ENCODE measurements around the gene NCK2.

DNA sequence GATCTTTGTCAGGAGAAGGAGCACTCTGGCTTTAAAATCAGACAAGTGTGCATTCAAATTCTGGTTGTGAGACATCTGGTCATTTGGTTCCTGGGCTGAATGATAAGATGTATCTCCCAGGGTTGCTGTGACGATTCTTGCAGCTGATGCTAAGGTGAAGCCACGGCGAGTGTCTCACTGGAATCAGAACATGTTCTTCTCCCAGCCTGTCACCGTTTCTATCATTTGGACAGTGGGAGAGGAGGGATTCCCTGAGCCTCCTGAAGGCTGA lies 68.3 kb downstream of the NCK2 start:
- no peak for TF ChIP-seq POLR2AphosphoS5 (IDR thresholded peaks at IDR 0.05; ENCODE audit: low read depth, low read length)
- no peak for TF ChIP-seq SMARCC2 (IDR thresholded peaks at IDR 0.05)
- no peak for TF ChIP-seq POLR2A (IDR thresholded peaks at IDR 0.05; ENCODE audit: insufficient read depth in 1 of 2, low read depth in 2 of 2, low read length in 2 of 2)
- no peak for TF ChIP-seq EZH2 (conservative IDR thresholded peaks at IDR 0.05; ENCODE audit: low read depth, low read length)
- TF ChIP-seq MAFF (IDR thresholded peaks at IDR 0.05; ENCODE audit: low read depth, low read length), result no peak
- TF ChIP-seq HDAC6 (IDR thresholded peaks at IDR 0.05; ENCODE audit: low read depth, low read length), result no peak
- TF ChIP-seq CTCF (CRISPR knock-in tag; IDR thresholded peaks at IDR 0.05), result no peak
- no peak for TF ChIP-seq MED8 (CRISPR knock-in tag; IDR thresholded peaks at IDR 0.05; ENCODE audit: insufficient replicate concordance)
- no peak for TF ChIP-seq ZNF652 (CRISPR knock-in tag; IDR thresholded peaks at IDR 0.05; ENCODE audit: borderline replicate concordance, low read depth)
- TF ChIP-seq, protein P1, sequence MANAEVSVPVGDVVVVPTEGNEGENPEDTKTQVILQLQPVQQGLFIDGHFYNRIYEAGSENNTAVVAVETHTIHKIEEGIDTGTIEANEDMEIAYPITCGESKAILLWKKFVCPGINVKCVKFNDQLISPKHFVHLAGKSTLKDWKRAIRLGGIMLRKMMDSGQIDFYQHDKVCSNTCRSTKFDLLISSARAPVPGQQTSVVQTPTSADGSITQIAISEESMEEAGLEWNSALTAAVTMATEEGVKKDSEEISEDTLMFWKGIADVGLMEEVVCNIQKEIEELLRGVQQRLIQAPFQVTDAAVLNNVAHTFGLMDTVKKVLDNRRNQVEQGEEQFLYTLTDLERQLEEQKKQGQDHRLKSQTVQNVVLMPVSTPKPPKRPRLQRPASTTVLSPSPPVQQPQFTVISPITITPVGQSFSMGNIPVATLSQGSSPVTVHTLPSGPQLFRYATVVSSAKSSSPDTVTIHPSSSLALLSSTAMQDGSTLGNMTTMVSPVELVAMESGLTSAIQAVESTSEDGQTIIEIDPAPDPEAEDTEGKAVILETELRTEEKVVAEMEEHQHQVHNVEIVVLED (CRISPR knock-in tag; IDR thresholded peaks at IDR 0.05; ENCODE audit: borderline replicate concordance), result no peak
- TF ChIP-seq SIX4 (CRISPR knock-in tag; IDR thresholded peaks at IDR 0.05), result no peak
- no peak for TF ChIP-seq FOSL2 (CRISPR knock-in tag; IDR thresholded peaks at IDR 0.05)
- no peak for TF ChIP-seq KDM5A (IDR thresholded peaks at IDR 0.05; ENCODE audit: borderline replicate concordance, low read length)

All from HepG2 (cell line).